Stimulated activated CD8-positive, alpha-beta memory T cell treated with anti-CD3 and anti-CD28 coated beads, Interleukin-12 subunit alpha, Interleukin-12 subunit beta, amount 100 ng/mL, for 4 hours (primary cell): ENCODE results near the gene GCSH.
A peak's percentile ranks its signal among the peaks of the same experiment; 100 is the strongest.
"Not testable (repeated sequence)": the region's sequence is repeated elsewhere in the genome, so short reads cannot be mapped to it uniquely, and the experiment has no call there.

Source experiments
- DNase-seq: peaks from one replicate; pipeline ENCODE4 v3.0.0-alpha.2; 2020; ENCODE audit warnings: low read depth

GCSH gene

GRCh38 chr16:81095953-81096714, at the start of gene GCSH:
Gene GCSH (minus strand): TSS chr16:81096395. CDS start chr16:81096278, 117 bp downstream.
- DNase-seq = peak; percentile 97

DNA sequence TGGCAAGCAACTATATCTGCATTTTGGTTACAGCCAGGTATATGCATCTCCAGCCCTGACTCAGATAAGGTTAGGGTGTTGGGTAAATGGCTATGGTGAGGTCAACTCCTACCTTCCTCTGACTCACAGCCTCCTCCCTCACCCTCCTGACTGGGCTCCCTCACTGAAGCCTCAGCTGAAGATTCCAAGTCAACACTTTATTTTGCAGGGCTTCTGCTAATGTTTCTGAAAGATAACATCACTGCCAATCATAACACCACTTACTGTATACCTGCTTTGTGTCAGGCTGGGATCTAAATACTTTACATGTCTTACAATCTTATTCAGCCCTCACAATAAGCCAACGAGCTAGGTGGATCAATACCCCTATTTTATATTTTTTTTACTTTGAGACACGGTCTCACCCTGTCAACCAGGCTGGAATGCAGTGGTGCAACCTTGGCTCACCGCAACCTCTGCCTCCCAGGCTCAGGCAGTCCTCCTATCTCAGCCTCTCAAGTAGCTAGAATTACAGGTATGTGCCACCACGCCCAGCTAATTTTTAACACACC, 47.8 kb upstream of the GCSH start:
- DNase-seq = no peak

DNA sequence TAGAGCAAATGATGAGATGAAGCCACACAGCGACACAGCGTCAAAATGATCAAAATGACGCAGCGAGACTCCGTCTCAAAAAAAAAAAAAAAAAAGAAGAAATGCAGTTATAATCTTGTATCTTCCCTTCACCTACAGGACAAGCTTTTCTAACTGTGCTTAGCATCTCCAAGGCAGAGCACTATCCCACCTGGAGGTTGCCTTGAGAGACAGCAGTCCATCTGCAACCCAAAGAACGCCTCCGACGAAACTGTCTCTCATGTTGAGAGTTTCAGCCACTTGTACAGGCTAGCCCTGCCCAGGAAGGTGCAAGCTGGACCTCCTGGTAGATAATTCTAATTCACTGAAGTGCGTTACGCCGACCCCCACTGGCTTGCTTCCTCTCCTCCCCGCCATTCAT, 46.7 kb upstream of the GCSH start:
- DNase-seq = no peak

DNA sequence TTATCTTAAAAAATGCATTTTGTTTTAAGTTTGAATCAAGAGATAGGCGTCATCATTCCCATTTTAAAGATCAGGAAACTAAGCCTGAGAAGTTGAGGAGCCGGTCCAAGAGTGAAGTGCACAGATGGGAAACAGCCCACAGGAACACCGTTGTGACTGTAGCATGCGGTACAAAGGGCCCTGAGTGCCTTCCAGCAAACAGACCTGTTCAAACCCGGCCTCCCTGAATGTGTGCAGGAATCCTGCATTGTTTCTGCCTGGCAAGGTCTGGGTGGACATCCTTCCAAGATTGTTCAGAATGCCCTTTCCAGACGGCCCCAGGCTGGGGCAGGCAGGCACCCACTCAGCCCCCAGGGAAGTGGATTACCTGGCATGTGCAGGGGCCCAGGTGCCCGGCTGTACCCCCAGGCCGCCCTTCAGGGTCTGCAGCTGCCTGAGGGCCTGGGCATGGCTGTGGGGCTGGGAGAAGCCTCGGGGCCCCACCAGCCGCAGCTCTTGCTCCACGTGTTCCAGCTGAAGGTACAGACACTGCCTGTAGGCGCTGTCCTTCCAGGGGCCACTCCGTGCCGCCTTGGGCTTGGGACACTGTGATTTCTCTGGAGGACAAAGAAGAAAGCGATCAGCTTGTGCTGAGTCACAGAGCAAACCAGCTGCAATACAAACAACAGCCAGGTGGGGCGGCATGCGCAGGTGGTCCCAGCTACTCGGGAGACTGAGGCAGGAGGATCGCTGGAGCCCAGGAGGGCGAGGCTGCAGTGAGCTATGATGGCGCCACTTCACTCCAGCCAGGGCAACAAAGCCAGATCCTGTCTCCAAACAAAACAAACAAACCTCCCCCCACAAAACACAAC, 45.0 kb upstream of the GCSH start:
- DNase-seq = no peak

DNA sequence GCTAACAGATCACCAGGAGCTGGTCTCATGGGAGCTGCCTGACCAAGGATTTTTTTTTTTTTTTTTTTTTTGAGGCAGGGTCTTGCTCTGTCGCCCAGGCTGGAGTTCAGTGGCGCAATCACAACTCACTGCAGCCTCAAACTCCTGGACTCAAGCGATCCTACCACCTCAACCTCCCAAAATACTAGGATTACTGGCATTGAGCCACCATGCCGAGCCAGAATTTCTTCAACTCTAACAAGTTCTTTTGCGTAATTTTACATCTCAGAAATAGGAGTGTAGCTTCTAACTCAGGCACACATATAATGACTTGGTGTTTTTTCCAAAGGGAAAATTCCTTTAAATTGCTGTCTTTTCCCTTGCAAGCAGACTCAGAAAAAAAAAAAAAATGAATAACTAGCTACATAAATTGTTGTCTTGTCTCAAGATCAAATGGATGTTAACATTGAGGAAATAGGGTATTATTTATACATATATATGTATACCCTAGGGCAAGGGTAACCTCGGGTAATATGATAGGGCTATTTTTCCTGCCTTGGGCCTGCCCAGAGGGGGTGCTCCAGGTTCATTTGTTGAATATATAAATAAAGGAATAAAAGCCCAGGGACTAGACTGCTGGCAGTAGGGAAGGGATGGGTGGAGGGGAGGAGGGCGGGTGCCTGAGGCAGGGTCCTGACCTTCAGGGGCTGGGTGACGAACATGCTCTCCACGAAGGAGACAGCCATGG, 42.8 kb upstream of the GCSH start:
- DNase-seq = no peak

- no peak for DNase-seq
These were observed 41.6 kb upstream of the GCSH start for GRCh38 chr16:81137754-81138153.

- no peak for DNase-seq
These were observed 40.5 kb upstream of the GCSH start for GRCh38 chr16:81136390-81137335.

- no peak for DNase-seq
These were observed 33.9 kb upstream of the GCSH start for GRCh38 chr16:81130126-81130525.

- DNase-seq = no peak
These were observed 32.7 kb upstream of the GCSH start for GRCh38 chr16:81128726-81129524.

DNA sequence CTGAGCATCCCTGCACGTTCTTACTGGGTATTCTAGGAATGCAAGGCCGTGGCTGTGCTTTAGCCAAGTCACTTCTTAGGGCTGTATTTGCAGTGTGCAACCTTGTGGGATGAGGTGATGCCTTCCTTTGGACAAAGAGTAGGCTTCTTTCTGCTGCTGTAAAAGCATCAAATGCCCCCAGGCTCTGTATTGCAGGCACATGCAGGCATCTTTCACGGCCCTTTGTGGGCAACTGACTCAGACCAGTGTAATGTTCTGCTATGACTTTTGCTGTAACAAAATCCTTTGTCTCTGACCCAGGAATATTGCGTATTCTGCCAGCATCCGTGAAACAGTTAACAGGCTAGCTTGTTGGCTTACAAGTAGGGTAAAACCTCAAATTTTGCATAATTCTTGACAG, 30.9 kb upstream of the GCSH start:
- DNase-seq = no peak

DNA sequence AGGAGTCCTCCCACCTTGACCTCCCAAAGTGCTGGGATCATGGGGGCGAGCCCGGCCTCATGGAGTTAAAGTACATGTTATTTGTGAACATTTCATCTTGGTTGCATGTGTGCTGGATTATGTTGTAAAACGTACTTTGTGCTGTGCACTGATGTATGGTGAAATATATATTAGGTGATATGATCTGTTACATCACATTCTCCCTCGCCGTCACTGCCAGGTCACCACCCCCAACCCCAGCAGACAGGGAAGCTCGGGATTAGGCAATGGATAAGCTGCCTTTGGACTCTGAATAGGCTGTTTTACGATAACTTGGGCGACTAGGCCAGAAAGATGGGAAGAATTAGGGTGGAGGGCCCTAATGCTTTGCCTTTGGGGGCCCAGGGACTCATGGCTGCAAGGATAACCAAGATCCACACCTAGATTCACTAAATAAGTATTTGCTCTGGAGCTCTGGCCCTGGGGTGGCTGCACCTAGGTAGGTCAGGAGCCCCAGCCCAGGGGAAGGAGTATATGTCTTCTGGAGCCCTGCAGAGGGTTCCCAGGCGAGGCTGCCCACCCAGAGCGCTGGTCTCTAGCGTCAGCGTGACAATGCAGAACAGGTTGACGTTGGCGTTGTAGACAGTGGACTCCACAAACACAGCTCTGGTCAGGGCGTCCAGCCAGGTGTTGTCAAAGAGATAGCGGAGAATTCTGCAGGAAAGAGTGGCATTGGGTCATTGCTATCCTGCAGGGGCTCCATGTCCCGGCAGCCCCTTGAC, 27.1 kb upstream of the GCSH start:
- no peak for DNase-seq

DNA sequence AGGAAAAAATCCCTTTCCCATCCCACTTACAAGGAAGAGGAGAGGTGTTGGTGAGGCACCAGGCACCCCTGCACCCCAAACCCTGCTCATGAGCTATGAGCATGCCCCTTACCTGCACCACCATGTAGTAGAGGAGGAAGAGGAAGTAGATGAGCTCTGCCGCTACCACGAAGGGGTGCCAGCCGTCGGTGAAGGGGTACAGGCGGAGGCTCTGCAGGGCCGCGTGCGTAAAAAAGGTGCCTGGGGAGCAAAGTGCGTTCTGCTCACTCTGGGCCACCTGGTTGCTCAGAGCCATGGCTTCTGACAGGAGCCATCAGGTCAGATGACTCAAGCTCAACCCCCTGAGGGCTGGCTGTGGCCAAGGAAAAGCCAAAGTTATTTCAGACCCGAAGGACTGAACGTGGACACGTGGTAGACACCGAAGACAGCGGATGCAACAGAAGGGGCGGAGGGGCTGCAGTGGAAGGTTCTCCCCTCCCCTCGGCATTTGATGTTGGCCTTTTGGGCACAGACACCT, 25.3 kb upstream of the GCSH start:
- DNase-seq = no peak

DNA sequence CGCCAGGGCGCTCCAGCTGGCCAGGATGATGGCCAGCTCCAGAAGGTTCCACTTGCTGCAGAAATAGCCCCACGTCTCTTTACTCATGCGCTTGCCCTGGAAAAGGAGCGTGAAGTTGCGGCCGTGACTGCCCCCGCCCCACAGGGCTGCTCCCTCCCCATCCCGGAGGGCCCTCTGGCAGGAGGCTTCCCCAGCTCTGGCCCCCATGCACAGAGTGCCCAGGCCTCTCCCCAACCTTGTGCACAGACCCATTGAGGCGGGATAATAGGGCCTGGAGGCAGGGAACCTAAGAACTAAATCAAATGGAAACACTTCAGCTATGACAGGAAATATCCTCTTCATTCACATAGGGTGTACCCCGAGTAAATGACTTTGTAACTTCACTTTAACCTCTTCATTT, 21.2 kb upstream of the GCSH start:
- DNase-seq = no peak

GRCh38 chr16:81116285-81116684, 20.1 kb upstream of the GCSH start:
- no peak for DNase-seq

GRCh38 chr16:81112453-81112852, 16.3 kb upstream of the GCSH start:
- no peak for DNase-seq

GRCh38 chr16:81109274-81109673, 13.1 kb upstream of the GCSH start:
- not testable (repeated sequence) for DNase-seq

GRCh38 chr16:81107511-81107910, 11.3 kb upstream of the GCSH start:
- no peak for DNase-seq

GRCh38 chr16:81106826-81107503, 10.8 kb upstream of the GCSH start:
- no peak for DNase-seq

- no peak for DNase-seq
These were observed 9.8 kb upstream of the GCSH start for GRCh38 chr16:81105946-81106345.
